A549 treated with AZD9567 at 1 μM for 4 hours (cell line): Measurements from ENCODE around the gene APOBR. TPM values are rescaled to one million over a fixed set of nuclear protein-coding genes. Genes with fewer than 3 reads are reported as not detected.

Source experiments
- total RNA-seq: library from RNA; stranded (reverse); fragments of 200-300 nt; extraction: Qiagen RNA extraction; gene quantifications from 5 replicates; pipeline ENCODE4 v1.2.3, GENCODE V29; 2022; ENCODE audit not compliant: insufficient read depth

The APOBR gene, protein sequence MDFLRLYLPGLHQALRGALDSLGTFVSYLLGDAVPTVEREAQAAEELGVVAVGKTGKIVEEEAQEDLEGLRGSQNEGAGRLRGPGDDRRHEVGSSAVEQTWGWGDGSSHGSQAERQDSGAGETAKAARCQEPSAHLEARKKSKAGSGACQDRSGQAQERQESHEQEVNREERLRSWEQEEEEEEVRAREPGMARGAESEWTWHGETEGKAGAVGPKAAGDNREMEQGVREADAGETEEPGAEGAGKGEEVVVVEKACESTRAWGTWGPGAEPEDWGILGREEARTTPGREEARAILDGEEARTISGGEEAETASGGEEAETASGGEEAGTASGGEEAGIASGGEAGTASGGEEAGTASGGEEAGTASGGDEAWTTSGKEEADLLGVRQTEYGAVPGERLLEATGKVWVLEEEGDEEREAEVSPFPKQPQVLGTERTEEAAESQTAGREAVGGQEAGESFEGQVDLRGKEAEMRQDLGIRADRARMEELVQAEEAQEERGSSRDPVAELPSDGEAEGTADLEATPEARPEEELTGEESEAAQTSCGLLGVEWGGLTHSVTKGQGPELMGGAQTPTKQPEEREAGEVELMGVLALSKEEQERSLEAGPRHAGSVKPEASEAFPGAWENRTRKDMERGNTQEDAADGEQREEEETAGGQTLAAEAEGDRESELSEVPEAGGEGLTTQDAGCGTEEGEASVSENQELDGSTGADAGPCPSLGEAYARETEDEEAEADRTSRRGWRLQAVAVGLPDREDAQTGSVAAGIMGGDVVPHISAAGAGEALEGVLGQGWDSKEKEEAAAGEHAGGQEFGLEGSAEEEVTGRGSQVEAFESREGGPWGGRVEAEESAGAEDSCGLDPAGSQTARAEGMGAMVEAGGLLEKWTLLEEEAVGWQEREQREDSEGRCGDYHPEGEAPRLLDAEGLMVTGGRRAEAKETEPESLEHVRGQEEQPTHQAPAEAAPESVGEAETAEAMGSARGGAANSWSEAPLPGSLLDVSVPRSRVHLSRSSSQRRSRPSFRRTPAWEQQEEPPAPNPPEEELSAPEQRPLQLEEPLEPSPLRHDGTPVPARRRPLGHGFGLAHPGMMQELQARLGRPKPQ
- 0.03 to 0.06 TPM (median 0.04 TPM) in 4 of 5 replicates, not detected in the other for total RNA-seq

DNA sequence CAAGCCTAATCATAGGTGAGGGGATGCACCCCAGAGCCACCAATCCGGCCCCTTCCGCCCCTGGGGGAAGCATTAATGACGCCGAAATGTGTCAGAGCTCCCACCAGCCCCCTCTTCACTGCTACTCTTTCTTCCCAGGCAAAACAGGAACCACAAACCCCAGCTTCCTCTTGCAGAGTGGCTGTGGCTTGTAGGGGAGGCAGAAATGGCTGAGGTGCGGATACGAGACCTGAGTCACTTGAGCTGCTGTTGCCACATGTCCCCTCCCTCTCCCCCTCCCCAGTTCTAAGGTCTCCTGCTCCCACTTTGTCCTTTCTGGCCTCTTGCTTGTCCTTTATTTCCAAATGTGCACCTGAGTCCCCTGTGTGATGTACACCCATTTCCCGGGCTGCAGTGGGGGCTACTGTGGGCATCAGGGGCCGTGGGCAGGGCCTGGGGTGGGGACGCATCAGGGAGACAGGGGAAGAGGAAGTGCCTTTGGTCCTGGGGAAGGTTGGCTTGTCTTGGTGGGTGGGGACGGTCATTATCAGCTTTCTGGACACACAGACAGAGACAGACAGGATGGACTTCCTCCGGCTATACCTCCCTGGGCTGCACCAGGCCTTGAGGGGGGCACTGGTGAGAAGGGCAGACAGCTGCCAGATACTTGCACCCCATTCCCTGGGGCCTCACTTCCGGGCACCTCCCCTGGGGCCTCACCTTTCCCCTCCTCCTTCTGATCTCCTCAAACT lies at the start of gene APOBR:
TSS of gene APOBR (plus strand) at position 523 of the 731 bp plus-strand sequence. CDS start at position 562, 39 bp downstream.

DNA sequence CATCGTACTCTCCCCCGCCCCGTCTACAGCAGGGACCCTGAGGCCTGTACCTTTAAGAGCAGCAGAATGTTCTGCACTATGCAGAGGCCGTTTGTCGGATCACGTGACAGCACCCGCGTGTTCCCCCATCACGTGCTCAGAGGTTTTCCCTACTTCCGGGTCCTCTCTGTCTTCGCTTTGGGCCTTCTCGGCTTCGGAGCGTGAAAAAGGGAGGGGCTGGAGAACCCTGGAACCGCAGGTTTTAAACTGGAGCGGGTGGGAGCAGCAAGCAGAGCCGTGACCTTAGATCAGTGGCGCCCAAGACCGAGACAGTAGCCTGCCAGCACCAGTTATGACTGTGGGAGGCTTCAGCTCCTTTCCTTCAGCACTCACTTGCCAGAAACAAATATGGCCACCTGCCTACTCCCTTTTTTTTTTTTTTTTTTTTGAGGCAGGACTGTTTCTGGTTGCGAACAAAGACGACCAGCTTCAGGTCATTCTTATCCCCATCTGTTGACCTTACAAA lies 2.4 kb upstream of the APOBR start, which contains the start of gene CLN3:
TSS of gene CLN3 (minus strand) at position 105 of the 505 bp plus-strand sequence. CDS start 315 bp downstream, outside the sequence.

DNA sequence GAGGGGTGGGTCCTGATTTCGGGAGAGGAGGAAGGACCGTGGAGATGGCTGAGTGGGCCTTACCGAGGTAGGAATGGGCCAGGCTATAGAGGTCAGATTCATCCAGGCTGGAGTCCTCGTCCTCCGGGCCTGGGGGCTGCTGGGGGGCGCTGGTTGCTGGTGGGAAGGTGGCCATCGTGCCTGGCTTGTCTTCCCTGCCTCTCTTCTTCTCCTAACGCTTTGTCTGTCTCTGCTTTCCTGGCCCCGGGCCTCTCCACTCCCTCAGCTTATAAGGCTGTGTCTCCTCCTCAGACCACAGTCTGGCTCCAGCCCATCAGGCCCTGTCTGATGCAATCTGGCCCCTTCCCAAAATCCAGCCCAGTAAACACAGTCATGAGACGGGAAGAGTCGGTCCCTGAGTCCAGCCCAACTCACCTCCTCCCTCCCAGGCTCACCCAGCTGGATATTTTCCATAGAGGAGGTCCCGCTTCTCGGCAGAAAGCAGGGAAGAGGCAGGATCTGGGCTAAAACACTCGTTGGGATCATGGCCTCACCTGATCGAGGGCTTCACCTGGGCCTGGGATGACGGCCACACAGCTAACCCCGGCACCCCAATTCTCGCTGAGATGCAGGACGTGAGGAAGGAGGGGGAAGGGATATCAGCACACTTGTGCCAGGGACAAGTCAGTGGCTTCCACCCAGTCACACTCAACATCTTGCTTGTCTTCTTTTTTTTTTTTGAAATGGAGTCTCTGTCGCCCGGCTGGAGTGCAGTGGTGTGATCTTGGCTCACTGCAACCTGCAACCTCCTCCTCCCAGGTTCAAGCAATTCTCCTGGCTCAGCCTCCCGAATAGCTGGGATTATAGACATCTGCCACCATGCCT lies 44.5 kb downstream of the APOBR start, which contains the start of gene NUPR1:
TSS of gene NUPR1 (minus strand) at position 242 of the 864 bp plus-strand sequence. CDS start at position 175, 67 bp downstream.

Other genes starting within 250 kb of the APOBR start
- gene SBK1, start 202.1 kb upstream of the APOBR start, total RNA-seq: 0.15 to 1.0 TPM (median 0.25 TPM) in 5 replicates
- 2.0 to 5.2 TPM (median 2.3 TPM) in 5 replicates for gene NPIPB6, start 131.1 kb upstream of the APOBR start, total RNA-seq
- gene EIF3CL, start 90.8 kb upstream of the APOBR start, total RNA-seq: 64.9 to 114 TPM (median 75.9 TPM) in 5 replicates
- gene NPIPB7, start 22.3 kb upstream of the APOBR start, total RNA-seq: 0.10 to 0.30 TPM (median 0.18 TPM) in 4 of 5 replicates, not detected in the other
- 24.9 to 35.6 TPM (median 29.4 TPM) in 5 replicates for gene CLN3, start 2.6 kb upstream of the APOBR start, total RNA-seq
- not detected in 5 replicates for gene IL27, start 12.2 kb downstream of the APOBR start, total RNA-seq
- gene NUPR1, start 44.3 kb downstream of the APOBR start, total RNA-seq: 12.2 to 19.1 TPM (median 15.2 TPM) in 5 replicates
- gene SGF29, start 59.3 kb downstream of the APOBR start, total RNA-seq: 22.9 to 31.6 TPM (median 23.9 TPM) in 5 replicates
- gene SULT1A2, start 102.4 kb downstream of the APOBR start, total RNA-seq: 0.10 TPM in 1 of 5 replicates, not detected in the others
- 3.3 to 6.4 TPM (median 5.0 TPM) in 5 replicates for gene SULT1A1, start 115.4 kb downstream of the APOBR start, total RNA-seq
- 0.22 to 0.62 TPM (median 0.23 TPM) in 3 of 5 replicates, not detected in the others for gene NPIPB8, start 143.4 kb downstream of the APOBR start, total RNA-seq
- 180 to 372 TPM (median 323 TPM) in 5 replicates for gene EIF3C, start 216.8 kb downstream of the APOBR start, total RNA-seq